Measurements from ENCODE around the gene PTPRK. TPM values are rescaled to one million over a fixed set of nuclear protein-coding genes. Genes with fewer than 3 reads are reported as not detected.

Gene PTPRK
- total and polyA plus RNA-seq, 2 donors (not counting 1 experiment from before 2014, with no cell fraction given) = 16.2 to 18.7 TPM

GRCh38 chr6:128367437-128367836, 153.0 kb downstream of the PTPRK start:
- no CpG with 5 or more reads among the region's 4 CpGs for WGBS (ENCODE audit: insufficient coverage)
- H3K4me1 Mint-ChIP-seq = no peaks in the 10 kb centered on the region
- DNase-seq (no peak), ATAC-seq (ENCODE audit: low read depth) (no peak)
- H3K27ac Mint-ChIP-seq = no peak overlapping the region
- no peak overlapping the region for H3K4me3 Mint-ChIP-seq
- Histone ChIP-seq H4K20me1 (ENCODE audit: control insufficient read depth, insufficient read depth, low read length, poor library complexity, severe bottlenecking) (no peaks in the 10 kb centered on the region), H3K4me1 (ENCODE audit: control insufficient read depth in 2 of 2, insufficient read depth in 2 of 2, low read length in 2 of 2) (no peaks in the 10 kb centered on the region), H3K4me3 (ENCODE audit: control extremely low read depth in 1 of 5, extremely low read depth in 1 of 5, insufficient read depth in 1 of 5, low read depth in 2 of 5, low read length in 4 of 5) (no peak overlapping the region), H2AFZ (ENCODE audit: insufficient read depth, low read depth, low read length, poor library complexity, severe bottlenecking) (no peak overlapping the region), H3K4me2 (replicated peaks; ENCODE audit: low read depth, low read length, poor library complexity, severe bottlenecking) (no peak overlapping the region), H3K79me2 (ENCODE audit: control insufficient read depth, insufficient read depth, low read length) (no peaks in the 10 kb centered on the region), H3K27me3 (replicated peaks in 1 of 4; ENCODE audit: control extremely low read depth in 1 of 4, control insufficient read depth in 3 of 4, insufficient read depth in 4 of 4, low read length in 3 of 4) (no peaks in the 10 kb centered on the region), H3K9me3 (ENCODE audit: control extremely low read depth in 1 of 3, control insufficient read depth in 2 of 3, insufficient read depth in 1 of 3, low read length in 2 of 3) (no peaks in the 10 kb centered on the region), H3K27ac (ENCODE audit: low read length in 2 of 2) (no peak overlapping the region), H3K36me3 (replicated peaks in 1 of 2; ENCODE audit: control extremely low read depth in 1 of 2, control insufficient read depth in 1 of 2, extremely low read depth in 1 of 2, insufficient read depth in 2 of 2, low read length in 1 of 2) (no peaks in the 10 kb centered on the region), H3K9ac (ENCODE audit: low read length) (no peak overlapping the region)
- intact Hi-C loops (cut with micrococcal nuclease) = no loop called here
- H3K27me3 Mint-ChIP-seq = no peaks in the 10 kb centered on the region
- POLR2A ChIA-PET = no interaction called here
- H3K9me3 Mint-ChIP-seq (ENCODE audit: insufficient read depth) = no peaks in the 10 kb centered on the region
- CTCF ChIA-PET = interaction anchor here (0.5 kb wide), 1 partner anchor 105 kb away, joined by 3 read pairs; no protein-coding TSS in a partner anchor
- TF ChIP-seq CTCF (IDR thresholded peaks at IDR 0.05) (no peak), EZH2 (IDR thresholded peaks at IDR 0.05; ENCODE audit: borderline replicate concordance, insufficient read depth, low read depth, low read length, poor library complexity, severe bottlenecking) (no peak)

- no peaks in the 10 kb centered on the region for H3K9me3 ChIP-seq (ENCODE audit: control extremely low read depth in 1 of 3, control insufficient read depth in 2 of 3, insufficient read depth in 1 of 3, low read length in 2 of 3)
- no peak overlapping the region for H3K9ac ChIP-seq (ENCODE audit: low read length)
- no peaks in the 10 kb centered on the region for H3K36me3 ChIP-seq (replicated peaks in 1 of 2; ENCODE audit: control extremely low read depth in 1 of 2, control insufficient read depth in 1 of 2, extremely low read depth in 1 of 2, insufficient read depth in 2 of 2, low read length in 1 of 2)
- TF ChIP-seq EZH2 (IDR thresholded peaks at IDR 0.05; ENCODE audit: borderline replicate concordance, insufficient read depth, low read depth, low read length, poor library complexity, severe bottlenecking) (no peak), CTCF (IDR thresholded peaks at IDR 0.05) (no peak)
- H3K27ac Mint-ChIP-seq = no peak overlapping the region
- no peaks in the 10 kb centered on the region for H3K79me2 ChIP-seq (ENCODE audit: control insufficient read depth, insufficient read depth, low read length)
- no CpG with 5 or more reads among the region's 3 CpGs for WGBS (ENCODE audit: insufficient coverage)
- H3K4me2 ChIP-seq (replicated peaks; ENCODE audit: low read depth, low read length, poor library complexity, severe bottlenecking) = no peak overlapping the region
- no peaks in the 10 kb centered on the region for H4K20me1 ChIP-seq (ENCODE audit: control insufficient read depth, insufficient read depth, low read length, poor library complexity, severe bottlenecking)
- H3K27ac ChIP-seq (ENCODE audit: low read length in 2 of 2) = no peak overlapping the region
- H3K27me3 ChIP-seq (replicated peaks in 1 of 4; ENCODE audit: control extremely low read depth in 1 of 4, control insufficient read depth in 3 of 4, insufficient read depth in 4 of 4, low read length in 3 of 4) = no peaks in the 10 kb centered on the region
- H3K4me3 Mint-ChIP-seq = no peak overlapping the region
- no peaks in the 10 kb centered on the region for H3K27me3 Mint-ChIP-seq
- H3K9me3 Mint-ChIP-seq (ENCODE audit: insufficient read depth) = no peaks in the 10 kb centered on the region
- no peaks in the 10 kb centered on the region for H3K4me1 ChIP-seq (ENCODE audit: control insufficient read depth in 2 of 2, insufficient read depth in 2 of 2, low read length in 2 of 2)
- intact Hi-C loops (cut with micrococcal nuclease) = no loop called here
- POLR2A ChIA-PET = no interaction called here
- DNase-seq (no peak), ATAC-seq (ENCODE audit: low read depth) (no peak)
- CTCF ChIA-PET = interaction anchor here (0.6 kb wide), 1 partner anchor 150 kb away, joined by 3 read pairs; no protein-coding TSS in a partner anchor
- no peaks in the 10 kb centered on the region for H3K4me1 Mint-ChIP-seq
- no peak overlapping the region for H2AFZ ChIP-seq (ENCODE audit: insufficient read depth, low read depth, low read length, poor library complexity, severe bottlenecking)
- no peak overlapping the region for H3K4me3 ChIP-seq (ENCODE audit: control extremely low read depth in 1 of 5, extremely low read depth in 1 of 5, insufficient read depth in 1 of 5, low read depth in 2 of 5, low read length in 4 of 5)
Observed at GRCh38 chr6:128365520-128366160, 154.8 kb downstream of the PTPRK start.
